OCI-LY1 (cell line): ENCODE measurements around the gene FKBP8.

Source experiments
- H2AFZ ChIP-seq: fragments of 200-600 bp; sonication (generic), shearing (Covaris generic); 2 replicates; pipeline ENCODE4 v1.6.0; 2014; ENCODE audit warnings: antibody characterized with exemption, mild to moderate bottlenecking, low read length
- H3F3A ChIP-seq: fragments of 200-600 bp; sonication (generic), shearing (Covaris generic); 2 replicates; pipeline ENCODE4 v1.6.0; 2014; ENCODE audit warnings: mild to moderate bottlenecking, antibody characterized with exemption, low read length, moderate library complexity; ENCODE audit not compliant: insufficient read depth
- H3K27ac ChIP-seq: fragments of 200-600 bp; sonication (generic); 2 replicates; pipeline ENCODE4 v1.5.1; 2014; ENCODE audit warnings: low read length, mixed run types, mild to moderate bottlenecking, low read depth; ENCODE audit not compliant: poor library complexity, severe bottlenecking
- H3K27me3 ChIP-seq: fragments of 200-600 bp; sonication (generic); 2 replicates; pipeline ENCODE4 v1.6.0; 2014; ENCODE audit warnings: antibody characterized with exemption, mild to moderate bottlenecking, low read length, moderate library complexity; ENCODE audit not compliant: insufficient read depth
- H3K36me3 ChIP-seq: fragments of 200-600 bp; sonication (generic); 2 replicates; pipeline ENCODE4 v1.6.1; 2014; ENCODE audit warnings: mild to moderate bottlenecking, antibody characterized with exemption, low read length, moderate library complexity, mixed read lengths; ENCODE audit not compliant: insufficient read depth
- H3K4me1 ChIP-seq: fragments of 200-600 bp; sonication (generic); 2 replicates; pipeline ENCODE4 v1.5.1; 2014; ENCODE audit warnings: mild to moderate bottlenecking, low read length, moderate library complexity; ENCODE audit not compliant: insufficient read depth, severe bottlenecking
- H3K4me2 ChIP-seq: fragments of 200-600 bp; sonication (generic), shearing (Covaris generic); 2 replicates; pipeline ENCODE4 v1.6.1; 2014; ENCODE audit warnings: low read length
- H3K4me3 ChIP-seq: fragments of 200-600 bp; sonication (generic); 2 replicates; pipeline ENCODE4 v1.5.1; 2014; ENCODE audit warnings: low read length, low read depth, mild to moderate bottlenecking, mixed read lengths; ENCODE audit not compliant: poor library complexity, severe bottlenecking
- H3K79me2 ChIP-seq: fragments of 200-600 bp; shearing (Covaris generic); 2 replicates; pipeline ENCODE4 v1.6.1; 2016; ENCODE audit warnings: mixed run types, low read length, mixed read lengths; ENCODE audit not compliant: insufficient read depth
- H3K9ac ChIP-seq: fragments of 200-600 bp; sonication (generic), shearing (Covaris generic); 2 replicates; pipeline ENCODE4 v1.6.1; 2014; ENCODE audit warnings: mild to moderate bottlenecking, low read length, mixed read lengths
- H3K9me2 ChIP-seq: fragments of 200-600 bp; sonication (generic), shearing (Covaris generic); 2 replicates; pipeline ENCODE4 v1.6.1; 2014; ENCODE audit warnings: low read depth, mild to moderate bottlenecking, low read length, mixed read lengths
- H3K9me3 ChIP-seq: fragments of 200-600 bp; shearing (Covaris generic); 2 replicates; pipeline ENCODE4 v1.6.1; 2014; ENCODE audit warnings: low read length, mixed read lengths
- H4K20me1 ChIP-seq: fragments of 200-600 bp; sonication (generic), shearing (Covaris generic); 2 replicates; pipeline ENCODE4 v1.6.0; 2016; ENCODE audit warnings: mild to moderate bottlenecking, low read length; ENCODE audit not compliant: insufficient read depth
- EZH2 ChIP-seq: fragments of 200-600 bp; sonication (generic), shearing (Covaris generic); IDR thresholded peaks from 2 replicates; pipeline ENCODE4 v1.8.0; 2017; ENCODE audit warnings: borderline replicate concordance, mixed run types, mild to moderate bottlenecking, antibody characterized with exemption, low read length, moderate library complexity, mixed read lengths
- TF ChIP-seq, protein P1 (sequence below): fragments of 200-600 bp; sonication (generic), shearing (Covaris generic); IDR thresholded peaks from 2 replicates; pipeline ENCODE4 v1.5.1; 2017; ENCODE audit warnings: mild to moderate bottlenecking, antibody characterized with exemption, low read length, moderate library complexity, mixed read lengths

The FKBP8 gene

DNA sequence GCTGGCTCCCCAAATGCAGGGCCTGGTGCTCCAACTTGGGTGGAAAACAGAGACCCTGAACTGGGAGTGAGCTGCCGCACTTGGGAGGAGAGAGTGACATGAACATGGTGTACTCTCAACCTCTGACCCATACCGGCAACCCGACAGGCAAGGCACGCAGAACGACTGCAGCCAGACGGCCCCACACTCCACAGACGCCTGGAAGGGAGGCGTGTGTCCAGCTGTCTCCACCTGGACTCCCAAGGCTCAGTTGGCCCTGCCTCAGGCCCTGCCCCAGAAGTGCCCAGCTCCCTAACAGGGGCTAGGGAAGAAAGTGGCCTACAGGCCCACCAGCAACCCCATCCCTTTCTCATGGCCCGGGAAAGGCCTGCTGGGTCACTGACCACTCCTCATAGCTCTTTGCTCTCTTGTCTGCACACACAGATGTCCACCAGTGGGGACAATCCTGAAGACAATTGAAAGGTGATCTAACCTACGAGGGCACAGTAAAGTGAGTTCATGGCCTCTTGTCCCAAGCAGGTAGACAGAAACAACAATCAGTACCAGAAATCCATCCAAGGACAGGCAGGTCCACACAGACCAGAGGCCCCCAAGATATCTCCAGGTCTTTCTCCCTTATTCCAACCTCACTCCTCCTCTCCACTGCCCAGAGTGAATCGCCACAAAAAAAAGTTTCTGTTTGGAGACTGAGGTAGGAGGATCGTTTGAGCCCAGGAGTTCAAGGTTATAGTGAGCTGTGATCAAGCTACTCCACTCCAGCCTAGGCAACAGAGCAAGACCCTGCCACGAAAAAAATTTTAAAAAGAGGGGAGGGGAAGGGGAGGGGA, 49.7 kb downstream of the FKBP8 start:
- H3K9me3 ChIP-seq, result no peaks in the 10 kb centered on the region
- no peak overlapping the region for H3K4me3 ChIP-seq
- TF ChIP-seq, protein P1, sequence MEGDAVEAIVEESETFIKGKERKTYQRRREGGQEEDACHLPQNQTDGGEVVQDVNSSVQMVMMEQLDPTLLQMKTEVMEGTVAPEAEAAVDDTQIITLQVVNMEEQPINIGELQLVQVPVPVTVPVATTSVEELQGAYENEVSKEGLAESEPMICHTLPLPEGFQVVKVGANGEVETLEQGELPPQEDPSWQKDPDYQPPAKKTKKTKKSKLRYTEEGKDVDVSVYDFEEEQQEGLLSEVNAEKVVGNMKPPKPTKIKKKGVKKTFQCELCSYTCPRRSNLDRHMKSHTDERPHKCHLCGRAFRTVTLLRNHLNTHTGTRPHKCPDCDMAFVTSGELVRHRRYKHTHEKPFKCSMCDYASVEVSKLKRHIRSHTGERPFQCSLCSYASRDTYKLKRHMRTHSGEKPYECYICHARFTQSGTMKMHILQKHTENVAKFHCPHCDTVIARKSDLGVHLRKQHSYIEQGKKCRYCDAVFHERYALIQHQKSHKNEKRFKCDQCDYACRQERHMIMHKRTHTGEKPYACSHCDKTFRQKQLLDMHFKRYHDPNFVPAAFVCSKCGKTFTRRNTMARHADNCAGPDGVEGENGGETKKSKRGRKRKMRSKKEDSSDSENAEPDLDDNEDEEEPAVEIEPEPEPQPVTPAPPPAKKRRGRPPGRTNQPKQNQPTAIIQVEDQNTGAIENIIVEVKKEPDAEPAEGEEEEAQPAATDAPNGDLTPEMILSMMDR, result no peak
- TF ChIP-seq EZH2, result no peak
- H2AFZ ChIP-seq, result no peak overlapping the region
- H3K9me2 ChIP-seq, result no peaks in the 10 kb centered on the region
- no peaks in the 10 kb centered on the region for H3F3A ChIP-seq
- no peaks in the 10 kb centered on the region; the same call in 1 of the 2 replicates for H4K20me1 ChIP-seq
- H3K36me3 ChIP-seq, result no peaks in the 10 kb centered on the region
- H3K4me2 ChIP-seq, result no peak overlapping the region
- H3K9ac ChIP-seq, result no peak overlapping the region
- no peaks in the 10 kb centered on the region for H3K27me3 ChIP-seq
- peaks cover 11% of the 10 kb centered on the region for H3K4me1 ChIP-seq
- H3K27ac ChIP-seq, result no peak overlapping the region
- no peaks in the 10 kb centered on the region for H3K79me2 ChIP-seq

DNA sequence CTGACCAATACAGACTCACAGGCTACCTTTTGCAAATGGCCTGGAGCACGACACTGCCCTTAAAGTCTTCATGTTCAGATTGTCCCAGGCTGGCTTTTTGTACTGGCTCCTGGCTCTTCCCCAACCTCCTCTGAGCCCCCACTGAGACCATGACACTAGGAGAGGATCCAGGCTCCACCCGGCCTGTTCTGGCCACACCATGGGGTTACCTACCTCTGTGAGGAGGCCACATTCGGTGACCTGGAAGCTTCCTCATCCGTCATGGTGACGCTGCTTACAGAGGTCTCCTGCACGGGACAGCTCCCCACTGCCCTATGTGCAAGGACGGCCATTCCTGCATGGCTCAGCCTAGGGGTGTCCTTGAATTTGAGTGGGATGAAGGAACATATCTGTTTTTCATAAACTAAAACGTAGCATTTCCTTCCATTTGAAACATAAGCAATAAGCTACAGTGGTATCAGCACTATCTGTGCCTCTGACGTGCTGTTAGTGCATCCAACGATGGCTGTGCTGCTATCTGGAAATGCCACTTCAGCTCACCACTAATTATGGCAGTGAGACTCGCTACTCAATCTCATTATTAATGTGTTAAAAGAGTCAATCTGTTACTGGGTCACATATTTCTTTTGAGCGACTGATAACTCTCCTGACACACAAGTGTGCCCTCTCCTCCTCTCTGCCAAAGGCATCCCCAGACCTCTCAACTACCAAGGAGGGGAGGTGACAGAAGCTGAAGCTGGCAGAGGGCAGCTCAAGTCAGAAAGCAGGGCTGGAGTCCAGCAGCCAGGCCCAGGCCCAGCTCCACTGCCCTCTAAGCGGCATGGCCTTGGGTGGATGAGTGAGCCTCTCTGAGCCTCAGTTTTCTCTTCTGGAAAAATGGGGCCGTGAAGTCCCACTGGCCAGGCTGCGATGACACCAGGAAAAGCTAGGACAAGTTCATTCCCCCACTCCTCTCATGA, 51.1 kb downstream of the FKBP8 start:
- Histone ChIP-seq H3F3A (no peaks in the 10 kb centered on the region), H3K4me1 (peaks cover 11% of the 10 kb centered on the region), H4K20me1 (no peaks in the 10 kb centered on the region; the same call in 1 of the 2 replicates), H3K27me3 (no peaks in the 10 kb centered on the region), H3K4me3 (no peak overlapping the region), H3K9me2 (no peaks in the 10 kb centered on the region), H3K27ac (no peak overlapping the region), H3K4me2 (no peak overlapping the region), H3K36me3 (no peaks in the 10 kb centered on the region), H3K9me3 (no peaks in the 10 kb centered on the region), H2AFZ (no peak overlapping the region), H3K79me2 (no peaks in the 10 kb centered on the region), H3K9ac (no peak overlapping the region)
- no peak for TF ChIP-seq EZH2
- TF ChIP-seq, protein P1, result no peak

DNA sequence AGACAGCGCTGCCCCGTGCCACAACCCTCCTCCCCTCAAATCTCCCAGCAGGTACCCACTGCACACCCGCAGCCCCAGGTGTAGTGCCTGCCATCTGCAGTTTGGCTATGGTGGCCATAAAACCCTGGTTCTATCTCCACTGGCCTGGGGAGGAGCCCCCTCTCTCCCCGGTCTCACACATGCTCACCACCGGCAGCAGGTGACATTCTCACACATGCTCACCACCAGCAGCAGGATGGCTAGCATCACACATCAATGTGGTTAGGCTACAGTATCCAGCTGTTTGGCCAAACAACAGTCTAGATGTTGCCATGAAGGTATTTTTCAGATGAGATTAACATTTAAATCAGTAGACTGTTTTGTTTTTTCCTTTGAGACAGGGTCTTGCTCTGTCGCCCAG, 52.6 kb downstream of the FKBP8 start:
- Histone ChIP-seq H3K9me2 (no peaks in the 10 kb centered on the region), H2AFZ (no peak overlapping the region), H3K36me3 (no peaks in the 10 kb centered on the region), H3K27me3 (no peaks in the 10 kb centered on the region), H3K4me2 (no peak overlapping the region), H3K9ac (no peak overlapping the region), H3K27ac (no peak overlapping the region), H3K79me2 (no peaks in the 10 kb centered on the region), H3K9me3 (no peaks in the 10 kb centered on the region), H3F3A (no peaks in the 10 kb centered on the region), H3K4me3 (no peak overlapping the region), H3K4me1 (peaks cover under 1% of the 10 kb centered on the region), H4K20me1 (no peaks in the 10 kb centered on the region; the same call in 1 of the 2 replicates)
- TF ChIP-seq, protein P1, result no peak
- TF ChIP-seq EZH2, result no peak
